Neural crest cell (in vitro differentiated cells): Measurements from ENCODE around the gene PCDH9. TPM values are rescaled to one million over a fixed set of nuclear protein-coding genes. Genes with fewer than 3 reads are reported as not detected.

Source experiments
- DNase-seq: peaks from one replicate; pipeline ENCODE4 v3.0.0; 2021; ENCODE audit warnings: low read depth, mixed read lengths, low spot score
- H3K27ac Mint-ChIP-seq: one replicate; pipeline ENCODE4 v1.8.0; 2021; ENCODE audit warnings: mild to moderate bottlenecking, mixed read lengths; ENCODE audit not compliant: unreplicated experiment
- H3K27me3 Mint-ChIP-seq: 2 replicates; pipeline ENCODE4 v1.8.0; 2021; ENCODE audit warnings: low read depth, mild to moderate bottlenecking, mixed read lengths
- H3K36me3 Mint-ChIP-seq: 2 replicates; pipeline ENCODE4 v1.8.0; 2021; ENCODE audit warnings: low read depth, mild to moderate bottlenecking, mixed read lengths
- H3K4me1 Mint-ChIP-seq: 2 replicates; pipeline ENCODE4 v1.8.0; 2021; ENCODE audit warnings: mixed read lengths
- H3K4me3 Mint-ChIP-seq: one replicate; pipeline ENCODE4 v1.8.0; 2021; ENCODE audit warnings: mild to moderate bottlenecking, mixed read lengths
- H3K9me3 Mint-ChIP-seq: 2 replicates; pipeline ENCODE4 v1.8.0; 2021; ENCODE audit warnings: mixed read lengths
- CTCF ChIP-seq: fragments of 200-600 bp; sonication (generic); conservative IDR thresholded peaks from 2 replicates; pipeline ENCODE4 v1.5.0; 2021; ENCODE audit warnings: antibody characterized with exemption, mild to moderate bottlenecking
- total RNA-seq: library from RNA; stranded (reverse); gene quantifications from 2 replicates; pipeline ENCODE4 v1.2.1, GENCODE V29; 2021

The PCDH9 gene
- total RNA-seq, 1 donor from 2014 or later, result 6.3 TPM

- H3K36me3 Mint-ChIP-seq, result no peaks in the 10 kb centered on the region
- peaks cover 2% of the 10 kb centered on the region for H3K9me3 Mint-ChIP-seq
- H3K4me1 Mint-ChIP-seq, result peaks cover 5% of the 10 kb centered on the region
- no peaks in the 10 kb centered on the region for H3K27me3 Mint-ChIP-seq
- no peak overlapping the region for H3K27ac Mint-ChIP-seq
- no peak overlapping the region for H3K4me3 Mint-ChIP-seq
- TF ChIP-seq CTCF, result no peak
- no peak for DNase-seq
Measured at GRCh38 chr13:67096418-67096817, 133.7 kb downstream of the PCDH9 start.

GRCh38 chr13:67095621-67096020, 134.5 kb downstream of the PCDH9 start:
- Mint-ChIP-seq H3K27me3 (no peaks in the 10 kb centered on the region), H3K4me3 (no peak overlapping the region), H3K9me3 (peaks cover 2% of the 10 kb centered on the region), H3K4me1 (peaks cover 3% of the 10 kb centered on the region), H3K27ac (no peak overlapping the region), H3K36me3 (no peaks in the 10 kb centered on the region)
- no peak for DNase-seq
- TF ChIP-seq CTCF, result no peak

- no peaks in the 10 kb centered on the region for H3K27me3 Mint-ChIP-seq
- H3K9me3 Mint-ChIP-seq, result peaks cover 2% of the 10 kb centered on the region
- TF ChIP-seq CTCF, result no peak
Measured at GRCh38 chr13:67094952-67095351, 135.2 kb downstream of the PCDH9 start.

GRCh38 chr13:67094078-67094477, 136.1 kb downstream of the PCDH9 start:
- Mint-ChIP-seq H3K4me3 (no peak overlapping the region), H3K36me3 (no peaks in the 10 kb centered on the region), H3K4me1 (no peaks in the 10 kb centered on the region), H3K27ac (no peak overlapping the region), H3K9me3 (peaks cover 2% of the 10 kb centered on the region), H3K27me3 (no peaks in the 10 kb centered on the region)
- no peak for TF ChIP-seq CTCF
- no peak for DNase-seq

More at GRCh38 chr13:67094952-67095351, 135.2 kb downstream of the PCDH9 start:
- Mint-ChIP-seq H3K4me1 (no peaks in the 10 kb centered on the region), H3K36me3 (no peaks in the 10 kb centered on the region), H3K4me3 (no peak overlapping the region), H3K27ac (no peak overlapping the region)
- no peak for DNase-seq

GRCh38 chr13:67091603-67092002, 138.5 kb downstream of the PCDH9 start:
- H3K4me1 Mint-ChIP-seq, result peaks cover 7% of the 10 kb centered on the region
- no peak for TF ChIP-seq CTCF
- no peaks in the 10 kb centered on the region for H3K36me3 Mint-ChIP-seq
- no peaks in the 10 kb centered on the region for H3K27me3 Mint-ChIP-seq
- no peak overlapping the region for H3K4me3 Mint-ChIP-seq
- peaks cover 2% of the 10 kb centered on the region for H3K9me3 Mint-ChIP-seq
- H3K27ac Mint-ChIP-seq, result no peak overlapping the region
- no peak for DNase-seq

- H3K36me3 Mint-ChIP-seq, result no peaks in the 10 kb centered on the region
- TF ChIP-seq CTCF, result no peak
- H3K9me3 Mint-ChIP-seq, result peaks cover 2% of the 10 kb centered on the region
- no peak overlapping the region for H3K27ac Mint-ChIP-seq
- peaks cover 11% of the 10 kb centered on the region for H3K4me1 Mint-ChIP-seq
- H3K27me3 Mint-ChIP-seq, result no peaks in the 10 kb centered on the region
- DNase-seq, result no peak
- no peak overlapping the region for H3K4me3 Mint-ChIP-seq
Measured at GRCh38 chr13:67090856-67091255, 139.3 kb downstream of the PCDH9 start.
